OCI-LY1 (cell line): ENCODE measurements around the gene ILRUN.

ENCODE experiments used
- H2AFZ ChIP-seq: fragments of 200-600 bp; sonication (generic), shearing (Covaris generic); 2 replicates; pipeline ENCODE4 v1.6.0; 2014; ENCODE audit warnings: antibody characterized with exemption, mild to moderate bottlenecking, low read length
- H3F3A ChIP-seq: fragments of 200-600 bp; sonication (generic), shearing (Covaris generic); 2 replicates; pipeline ENCODE4 v1.6.0; 2014; ENCODE audit warnings: mild to moderate bottlenecking, antibody characterized with exemption, low read length, moderate library complexity; ENCODE audit not compliant: insufficient read depth
- H3K27ac ChIP-seq: fragments of 200-600 bp; sonication (generic); 2 replicates; pipeline ENCODE4 v1.5.1; 2014; ENCODE audit warnings: low read length, mixed run types, mild to moderate bottlenecking, low read depth; ENCODE audit not compliant: poor library complexity, severe bottlenecking
- H3K27me3 ChIP-seq: fragments of 200-600 bp; sonication (generic); 2 replicates; pipeline ENCODE4 v1.6.0; 2014; ENCODE audit warnings: antibody characterized with exemption, mild to moderate bottlenecking, low read length, moderate library complexity; ENCODE audit not compliant: insufficient read depth
- H3K36me3 ChIP-seq: fragments of 200-600 bp; sonication (generic); 2 replicates; pipeline ENCODE4 v1.6.1; 2014; ENCODE audit warnings: mild to moderate bottlenecking, antibody characterized with exemption, low read length, moderate library complexity, mixed read lengths; ENCODE audit not compliant: insufficient read depth
- H3K4me1 ChIP-seq: fragments of 200-600 bp; sonication (generic); 2 replicates; pipeline ENCODE4 v1.5.1; 2014; ENCODE audit warnings: mild to moderate bottlenecking, low read length, moderate library complexity; ENCODE audit not compliant: insufficient read depth, severe bottlenecking
- H3K4me2 ChIP-seq: fragments of 200-600 bp; sonication (generic), shearing (Covaris generic); 2 replicates; pipeline ENCODE4 v1.6.1; 2014; ENCODE audit warnings: low read length
- H3K4me3 ChIP-seq: fragments of 200-600 bp; sonication (generic); 2 replicates; pipeline ENCODE4 v1.5.1; 2014; ENCODE audit warnings: low read length, low read depth, mild to moderate bottlenecking, mixed read lengths; ENCODE audit not compliant: poor library complexity, severe bottlenecking
- H3K79me2 ChIP-seq: fragments of 200-600 bp; shearing (Covaris generic); 2 replicates; pipeline ENCODE4 v1.6.1; 2016; ENCODE audit warnings: mixed run types, low read length, mixed read lengths; ENCODE audit not compliant: insufficient read depth
- H3K9ac ChIP-seq: fragments of 200-600 bp; sonication (generic), shearing (Covaris generic); 2 replicates; pipeline ENCODE4 v1.6.1; 2014; ENCODE audit warnings: mild to moderate bottlenecking, low read length, mixed read lengths
- H3K9me2 ChIP-seq: fragments of 200-600 bp; sonication (generic), shearing (Covaris generic); 2 replicates; pipeline ENCODE4 v1.6.1; 2014; ENCODE audit warnings: low read depth, mild to moderate bottlenecking, low read length, mixed read lengths
- H3K9me3 ChIP-seq: fragments of 200-600 bp; shearing (Covaris generic); 2 replicates; pipeline ENCODE4 v1.6.1; 2014; ENCODE audit warnings: low read length, mixed read lengths
- H4K20me1 ChIP-seq: fragments of 200-600 bp; sonication (generic), shearing (Covaris generic); 2 replicates; pipeline ENCODE4 v1.6.0; 2016; ENCODE audit warnings: mild to moderate bottlenecking, low read length; ENCODE audit not compliant: insufficient read depth
- CTCF ChIP-seq: fragments of 200-600 bp; sonication (generic), shearing (Covaris generic); IDR thresholded peaks from 2 replicates; pipeline ENCODE4 v1.5.1; 2017; ENCODE audit warnings: mild to moderate bottlenecking, antibody characterized with exemption, low read length, moderate library complexity, mixed read lengths
- EZH2 ChIP-seq: fragments of 200-600 bp; sonication (generic), shearing (Covaris generic); IDR thresholded peaks from 2 replicates; pipeline ENCODE4 v1.8.0; 2017; ENCODE audit warnings: borderline replicate concordance, mixed run types, mild to moderate bottlenecking, antibody characterized with exemption, low read length, moderate library complexity, mixed read lengths

The ILRUN gene

GRCh38 chr6:34743625-34744293 is 47.2 kb upstream of the ILRUN start:
- Histone ChIP-seq H3K9me3 (no peaks in the 10 kb centered on the region), H3K4me1 (no peaks in the 10 kb centered on the region), H3K79me2 (no peaks in the 10 kb centered on the region), H3K36me3 (no peaks in the 10 kb centered on the region), H3K4me3 (no peak overlapping the region), H2AFZ (no peak overlapping the region), H3K4me2 (no peak overlapping the region), H3K27ac (no peak overlapping the region), H3K9me2 (no peaks in the 10 kb centered on the region), H3K9ac (no peak overlapping the region), H3K27me3 (no peaks in the 10 kb centered on the region), H4K20me1 (no peaks in the 10 kb centered on the region), H3F3A (no peaks in the 10 kb centered on the region)
- no peak for TF ChIP-seq EZH2
- no peak for TF ChIP-seq CTCF

GRCh38 chr6:34742094-34742493 is 45.5 kb upstream of the ILRUN start:
- no peaks in the 10 kb centered on the region for H3K9me3 ChIP-seq
- no peaks in the 10 kb centered on the region for H3K79me2 ChIP-seq
- no peak overlapping the region for H3K27ac ChIP-seq
- no peaks in the 10 kb centered on the region for H3F3A ChIP-seq
- no peaks in the 10 kb centered on the region for H4K20me1 ChIP-seq
- no peaks in the 10 kb centered on the region for H3K9me2 ChIP-seq
- no peak overlapping the region for H2AFZ ChIP-seq
- TF ChIP-seq EZH2 (no peak), CTCF (no peak)
- no peak overlapping the region for H3K9ac ChIP-seq
- no peak overlapping the region for H3K4me2 ChIP-seq
- H3K36me3 ChIP-seq = no peaks in the 10 kb centered on the region
- H3K4me3 ChIP-seq = no peak overlapping the region
- no peaks in the 10 kb centered on the region for H3K4me1 ChIP-seq
- H3K27me3 ChIP-seq = no peaks in the 10 kb centered on the region

GRCh38 chr6:34736823-34737222 is 40.3 kb upstream of the ILRUN start:
- Histone ChIP-seq H3K9ac (no peak overlapping the region), H3K4me2 (no peak overlapping the region), H4K20me1 (no peaks in the 10 kb centered on the region), H3K36me3 (no peaks in the 10 kb centered on the region), H3K4me1 (no peaks in the 10 kb centered on the region), H2AFZ (no peak overlapping the region), H3K27ac (no peak overlapping the region), H3K27me3 (no peaks in the 10 kb centered on the region), H3K4me3 (no peak overlapping the region), H3K79me2 (no peaks in the 10 kb centered on the region), H3K9me3 (no peaks in the 10 kb centered on the region), H3F3A (no peaks in the 10 kb centered on the region), H3K9me2 (no peaks in the 10 kb centered on the region)
- no peak for TF ChIP-seq EZH2
- no peak for TF ChIP-seq CTCF
